ENCODE results near the gene SDK1.

Gene SDK1

GRCh38 chr7:3510101-3511020 lies 209.3 kb downstream of the SDK1 start:
- ChIA-PET POLR2A (no interaction called here), CTCF (interaction anchor here (0.5 kb wide), 1 partner anchor 213 kb away, joined by 3 read pairs; no protein-coding TSS in a partner anchor)
- DNase-seq (ENCODE audit: extremely low spot score), result no peak
- no peak for TF ChIP-seq ELF4 (IDR thresholded peaks at IDR 0.05)

- no peak for DNase-seq (ENCODE audit: extremely low spot score)
Measured at GRCh38 chr7:3517344-3517743, 216.3 kb downstream of the SDK1 start.

GRCh38 chr7:3518546-3518945 lies 217.5 kb downstream of the SDK1 start:
- ChIA-PET CTCF (no interaction called here), POLR2A (no interaction called here)
- no peak for TF ChIP-seq ELF4 (IDR thresholded peaks at IDR 0.05)
- no peak for DNase-seq (ENCODE audit: extremely low spot score)

More at GRCh38 chr7:3517344-3517743, 216.3 kb downstream of the SDK1 start:
- ChIA-PET CTCF (no interaction called here), POLR2A (no interaction called here)
- no peak for TF ChIP-seq NFRKB (IDR thresholded peaks at IDR 0.05)
- TF ChIP-seq FOXM1 (IDR thresholded peaks at IDR 0.05; ENCODE audit: borderline replicate concordance), result no peak
- TF ChIP-seq SUZ12 (IDR thresholded peaks at IDR 0.05), result no peak
- no peak for TF ChIP-seq CTBP1 (IDR thresholded peaks at IDR 0.05; ENCODE audit: borderline replicate concordance)
- no peak for TF ChIP-seq BHLHE40 (IDR thresholded peaks at IDR 0.05; ENCODE audit: borderline replicate concordance)
- no peak for TF ChIP-seq FOXK2 (IDR thresholded peaks at IDR 0.05)
- no peak for TF ChIP-seq FOXA1 (IDR thresholded peaks at IDR 0.05)

DNA sequence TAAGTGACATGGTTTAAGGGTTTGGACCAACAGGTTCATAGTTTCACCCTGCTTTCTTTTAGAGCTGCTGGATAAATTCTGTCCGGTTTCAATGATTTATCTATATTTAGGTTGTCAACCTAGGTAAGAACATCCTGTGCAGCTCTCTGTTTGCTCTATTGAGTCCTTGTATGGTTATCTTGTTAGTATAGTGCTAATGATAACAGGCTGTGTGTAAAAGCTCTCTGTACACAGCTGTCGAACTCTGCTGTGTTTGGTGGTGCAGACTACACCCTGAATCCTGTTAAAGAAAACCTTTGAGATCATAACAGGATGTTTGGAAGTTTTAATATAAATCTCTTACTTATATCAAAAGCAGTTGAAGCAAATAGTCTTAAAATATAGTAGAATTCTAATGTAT lies 219.2 kb downstream of the SDK1 start:
- ChIA-PET CTCF (no interaction called here), POLR2A (no interaction called here)
- TF ChIP-seq PKNOX1 (IDR thresholded peaks at IDR 0.05), result no peak
- no peak for TF ChIP-seq SP1 (IDR thresholded peaks at IDR 0.05)
- TF ChIP-seq FOXK2 (IDR thresholded peaks at IDR 0.05), result no peak
- TF ChIP-seq ELF4 (IDR thresholded peaks at IDR 0.05), result no peak
- TF ChIP-seq SUZ12 (IDR thresholded peaks at IDR 0.05), result no peak
- no peak for TF ChIP-seq ZNF384 (IDR thresholded peaks at IDR 0.05)
- TF ChIP-seq ARNT (IDR thresholded peaks at IDR 0.05), result no peak
- no peak for TF ChIP-seq FOXM1 (IDR thresholded peaks at IDR 0.05; ENCODE audit: borderline replicate concordance)
- TF ChIP-seq LEF1 (IDR thresholded peaks at IDR 0.05; ENCODE audit: borderline replicate concordance), result no peak
- TF ChIP-seq TARDBP (IDR thresholded peaks at IDR 0.05), result no peak
- TF ChIP-seq HDGF (IDR thresholded peaks at IDR 0.05; ENCODE audit: borderline replicate concordance), result no peak
- DNase-seq (ENCODE audit: extremely low spot score), result no peak

GRCh38 chr7:3527496-3528124 lies 226.6 kb downstream of the SDK1 start:
- ChIA-PET CTCF (no interaction called here), POLR2A (interaction anchor here (0.7 kb wide), 1 partner anchor 218 kb away, joined by 3 read pairs; no protein-coding TSS in a partner anchor)
- TF ChIP-seq FOXM1 (IDR thresholded peaks at IDR 0.05; ENCODE audit: borderline replicate concordance), result no peak
- TF ChIP-seq FOXK2 (IDR thresholded peaks at IDR 0.05), result no peak
- TF ChIP-seq BHLHE40 (IDR thresholded peaks at IDR 0.05; ENCODE audit: borderline replicate concordance), result no peak
- TF ChIP-seq PKNOX1 (IDR thresholded peaks at IDR 0.05), result no peak
- no peak for TF ChIP-seq TARDBP (IDR thresholded peaks at IDR 0.05)
- TF ChIP-seq SUZ12 (IDR thresholded peaks at IDR 0.05), result no peak
- TF ChIP-seq L3MBTL2 (conservative IDR thresholded peaks at IDR 0.05), result no peak
- TF ChIP-seq LEF1 (IDR thresholded peaks at IDR 0.05; ENCODE audit: borderline replicate concordance), result no peak
- no peak for TF ChIP-seq ARNT (IDR thresholded peaks at IDR 0.05)
- DNase-seq (ENCODE audit: extremely low spot score), result no peak

GRCh38 chr7:3533040-3533439 lies 232.0 kb downstream of the SDK1 start:
- POLR2A ChIA-PET, result no interaction called here
- TF ChIP-seq ARNT (IDR thresholded peaks at IDR 0.05) (no peak), FOXK2 (IDR thresholded peaks at IDR 0.05) (no peak), LEF1 (IDR thresholded peaks at IDR 0.05; ENCODE audit: borderline replicate concordance) (no peak), CTBP1 (IDR thresholded peaks at IDR 0.05; ENCODE audit: borderline replicate concordance) (no peak), FOXA1 (IDR thresholded peaks at IDR 0.05) (no peak), NFRKB (IDR thresholded peaks at IDR 0.05) (no peak), HDGF (IDR thresholded peaks at IDR 0.05; ENCODE audit: borderline replicate concordance) (no peak), ELF4 (IDR thresholded peaks at IDR 0.05) (no peak), ZNF384 (IDR thresholded peaks at IDR 0.05) (no peak), SP1 (IDR thresholded peaks at IDR 0.05) (no peak), BHLHE40 (IDR thresholded peaks at IDR 0.05; ENCODE audit: borderline replicate concordance) (no peak), PKNOX1 (IDR thresholded peaks at IDR 0.05) (no peak), TARDBP (IDR thresholded peaks at IDR 0.05) (no peak), L3MBTL2 (conservative IDR thresholded peaks at IDR 0.05) (no peak), FOXM1 (IDR thresholded peaks at IDR 0.05; ENCODE audit: borderline replicate concordance) (no peak), SUZ12 (IDR thresholded peaks at IDR 0.05) (no peak)
- no peak for DNase-seq (ENCODE audit: extremely low spot score)
- CTCF ChIA-PET, result no interaction called here
